ENCODE measurements around the gene IQCH.

Gene IQCH

GRCh38 chr15:67340630-67341029 lies 86.0 kb downstream of the IQCH start:
- TF ChIP-seq, protein P1, sequence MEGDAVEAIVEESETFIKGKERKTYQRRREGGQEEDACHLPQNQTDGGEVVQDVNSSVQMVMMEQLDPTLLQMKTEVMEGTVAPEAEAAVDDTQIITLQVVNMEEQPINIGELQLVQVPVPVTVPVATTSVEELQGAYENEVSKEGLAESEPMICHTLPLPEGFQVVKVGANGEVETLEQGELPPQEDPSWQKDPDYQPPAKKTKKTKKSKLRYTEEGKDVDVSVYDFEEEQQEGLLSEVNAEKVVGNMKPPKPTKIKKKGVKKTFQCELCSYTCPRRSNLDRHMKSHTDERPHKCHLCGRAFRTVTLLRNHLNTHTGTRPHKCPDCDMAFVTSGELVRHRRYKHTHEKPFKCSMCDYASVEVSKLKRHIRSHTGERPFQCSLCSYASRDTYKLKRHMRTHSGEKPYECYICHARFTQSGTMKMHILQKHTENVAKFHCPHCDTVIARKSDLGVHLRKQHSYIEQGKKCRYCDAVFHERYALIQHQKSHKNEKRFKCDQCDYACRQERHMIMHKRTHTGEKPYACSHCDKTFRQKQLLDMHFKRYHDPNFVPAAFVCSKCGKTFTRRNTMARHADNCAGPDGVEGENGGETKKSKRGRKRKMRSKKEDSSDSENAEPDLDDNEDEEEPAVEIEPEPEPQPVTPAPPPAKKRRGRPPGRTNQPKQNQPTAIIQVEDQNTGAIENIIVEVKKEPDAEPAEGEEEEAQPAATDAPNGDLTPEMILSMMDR (conservative IDR thresholded peaks at IDR 0.05): no peak
- H3K27ac ChIP-seq: no peak overlapping the region

DNA sequence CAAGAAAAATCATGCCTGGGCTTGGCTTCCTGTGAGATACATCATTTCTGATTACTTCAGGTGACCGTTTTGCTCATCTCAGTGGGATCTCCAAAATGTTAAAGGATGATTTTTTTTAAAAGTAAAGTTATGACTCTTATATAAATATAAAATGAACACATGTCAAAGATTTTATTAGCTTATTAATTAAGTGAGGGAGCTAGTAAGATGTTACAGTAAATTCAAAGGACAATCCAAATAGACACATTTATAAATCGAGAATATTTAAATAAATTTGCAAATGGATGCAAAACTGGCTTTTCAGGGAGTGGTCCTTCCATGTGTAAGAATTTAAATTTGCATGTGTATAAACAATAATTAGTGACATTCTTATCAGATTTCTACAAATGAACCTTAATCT lies 87.0 kb downstream of the IQCH start:
- TF ChIP-seq, protein P1 (conservative IDR thresholded peaks at IDR 0.05): no peak
- H3K27ac ChIP-seq: no peak overlapping the region

GRCh38 chr15:67343206-67343605 lies 88.6 kb downstream of the IQCH start:
- H3K27ac ChIP-seq: no peak overlapping the region

DNA sequence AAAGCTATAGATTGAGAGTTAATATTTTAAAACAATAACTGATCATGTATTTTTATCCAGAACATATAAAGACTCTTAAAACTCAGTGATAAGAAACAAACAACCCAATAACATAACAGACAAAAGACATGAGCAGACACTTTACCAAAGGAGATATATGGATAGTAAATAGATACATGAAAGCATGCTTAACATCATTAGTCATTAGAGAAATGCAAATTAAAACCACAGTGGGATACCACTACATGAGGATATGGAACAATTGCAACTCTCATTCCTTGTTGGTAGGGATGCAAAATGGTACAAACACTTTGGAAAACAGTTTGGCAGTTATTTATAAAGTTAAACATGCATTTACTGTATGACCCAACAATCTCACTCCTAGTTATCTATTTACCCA lies 95.0 kb downstream of the IQCH start:
- TF ChIP-seq, protein P1 (conservative IDR thresholded peaks at IDR 0.05): no peak
- H3K27ac ChIP-seq: no peak overlapping the region

More at GRCh38 chr15:67343206-67343605, 88.6 kb downstream of the IQCH start:
- TF ChIP-seq, protein P1 (conservative IDR thresholded peaks at IDR 0.05): no peak

GRCh38 chr15:67350042-67350441 lies 95.5 kb downstream of the IQCH start:
- TF ChIP-seq, protein P1 (conservative IDR thresholded peaks at IDR 0.05): no peak
- no peak overlapping the region for H3K27ac ChIP-seq

- TF ChIP-seq, protein P1 (conservative IDR thresholded peaks at IDR 0.05): no peak
- no peak overlapping the region for H3K27ac ChIP-seq
Observed at GRCh38 chr15:67358391-67358790, 103.8 kb downstream of the IQCH start.

DNA sequence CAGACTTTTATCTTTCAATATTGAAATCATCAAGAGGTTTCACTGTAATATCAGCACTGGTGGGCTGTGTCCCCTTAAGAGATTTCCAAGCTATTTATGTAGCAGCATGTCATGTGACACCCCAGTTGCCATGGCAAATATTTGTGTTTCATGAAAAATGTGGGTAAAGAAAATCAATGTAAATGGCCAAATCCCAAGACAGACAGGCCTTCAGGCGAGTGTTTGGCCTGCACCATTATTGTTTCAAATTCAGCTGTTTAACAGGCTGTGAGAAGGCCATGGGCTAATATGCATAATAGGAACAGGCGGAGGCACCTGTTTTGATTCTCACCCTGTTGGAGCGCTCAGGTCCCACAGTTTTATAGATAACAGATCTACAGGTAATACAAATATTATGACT lies 104.2 kb downstream of the IQCH start:
- TF ChIP-seq, protein P1 (conservative IDR thresholded peaks at IDR 0.05): no peak
- H3K27ac ChIP-seq: no peak overlapping the region
